ENCODE data around the gene EEF2K. TPM values are rescaled to one million over a fixed set of nuclear protein-coding genes. Genes with fewer than 3 reads are reported as not detected.
A peak's percentile ranks its signal among the peaks of the same experiment; 100 is the strongest.

EEF2K gene
- total RNA-seq, 1 experiment from 2014 or later, result 9.1 TPM

GRCh38 chr16:22296225-22297113 lies 90.4 kb downstream of the EEF2K start:
- Histone ChIP-seq H3K9me2 (replicated peaks; ENCODE audit: low read length) (no peaks in the 10 kb centered on the region), H3K4me2 (ENCODE audit: low read length) (peak overlapping the region; percentile 75), H3K36me3 (ENCODE audit: low read depth, low read length) (no peaks in the 10 kb centered on the region), H3K9me3 (ENCODE audit: low read length) (no peaks in the 10 kb centered on the region), H4K20me1 (ENCODE audit: low read length) (peaks cover 17% of the 10 kb centered on the region), H3K9ac (ENCODE audit: low read length) (peak overlapping the region; percentile 45), H3K4me1 (ENCODE audit: insufficient read depth, low read length) (no peaks in the 10 kb centered on the region), H3K79me2 (ENCODE audit: low read length) (peaks cover 42% of the 10 kb centered on the region), H3K27me3 (ENCODE audit: low read length) (no peaks in the 10 kb centered on the region), H3F3A (ENCODE audit: low read length, unreplicated experiment) (no peaks in the 10 kb centered on the region), H2AFZ (ENCODE audit: low read length) (peak overlapping the region; percentile 84), H3K27ac (ENCODE audit: low read length) (no peak overlapping the region), H3K4me3 (ENCODE audit: low read length) (peak overlapping the region; percentile 78)
- POLR2A ChIA-PET (ENCODE audit: unreplicated experiment), result no interaction called here
- DNase-seq (no peak), ATAC-seq (no peak)
- no peak for TF ChIP-seq CTCF (conservative IDR thresholded peaks at IDR 0.05; ENCODE audit: low read depth, low read length)
- TF ChIP-seq EZH2 (IDR thresholded peaks at IDR 0.05; ENCODE audit: low read length, unreplicated experiment), result no peak
- TF ChIP-seq EZH2phosphoT487 (IDR thresholded peaks at IDR 0.05; ENCODE audit: borderline replicate concordance, low read length), result no peak
- intact Hi-C loops (cut with micrococcal nuclease), result loop anchor here (1.0 kb wide), 2 partner anchors 90 to 100 kb away; partner anchors contain the start of gene EEF2K
- CTCF ChIA-PET, result no interaction called here
- no TSS peak for BruUV-seq (replicated peaks)

- H3K27ac ChIP-seq (ENCODE audit: low read length), result peak within 1 kb of the TSS; percentile 95
- peak within 1 kb of the TSS; percentile 96 for H3K4me2 ChIP-seq (ENCODE audit: low read length)
- H3K9me2 ChIP-seq (replicated peaks; ENCODE audit: low read length), result no peaks in the 10 kb centered on the region
- H3K79me2 ChIP-seq (ENCODE audit: low read length), result peaks cover 49% of the 10 kb centered on the region
- peak within 1 kb of the TSS; percentile 91 for H3K4me3 ChIP-seq (ENCODE audit: low read length)
- no peaks in the 10 kb centered on the region for H3K9me3 ChIP-seq (ENCODE audit: low read length)
- H3K4me1 ChIP-seq (ENCODE audit: insufficient read depth, low read length), result no peaks in the 10 kb centered on the region
- BruUV-seq (replicated peaks), result no TSS peak
- 0 out of 2 replicates have a peak, but pooled peaks cover 3% of the 10 kb centered on the region for H3K36me3 ChIP-seq (ENCODE audit: low read depth, low read length)
- peak; percentile 85 for ATAC-seq
- peak within 1 kb of the TSS; percentile 84 for H2AFZ ChIP-seq (ENCODE audit: low read length)
- no peaks in the 10 kb centered on the region for H3F3A ChIP-seq (ENCODE audit: low read length, unreplicated experiment)
- intact Hi-C loops (cut with micrococcal nuclease), result loop anchor here (1.0 kb wide), 2 partner anchors 91 to 101 kb away; partner anchors contain the start of gene EEF2K
- TF ChIP-seq EZH2phosphoT487 (IDR thresholded peaks at IDR 0.05; ENCODE audit: borderline replicate concordance, low read length), result no peak
- peak; percentile 67 for TF ChIP-seq CTCF (conservative IDR thresholded peaks at IDR 0.05; ENCODE audit: low read depth, low read length)
- no peaks in the 10 kb centered on the region for H3K27me3 ChIP-seq (ENCODE audit: low read length)
- CTCF ChIA-PET, result no interaction called here
- POLR2A ChIA-PET (ENCODE audit: unreplicated experiment), result interaction anchor here (0.6 kb wide), 1 partner anchor 107 kb away, joined by 13 read pairs; no protein-coding TSS in a partner anchor
- peaks cover 17% of the 10 kb centered on the region for H4K20me1 ChIP-seq (ENCODE audit: low read length)
- peak; percentile 95 for DNase-seq
- peak within 1 kb of the TSS; percentile 100 for H3K9ac ChIP-seq (ENCODE audit: low read length)
Measured at GRCh38 chr16:22297114-22297870, 91.2 kb downstream of the EEF2K start, which contains the start of gene POLR3E. Gene POLR3E (plus strand): TSS chr16:22297409. CDS start chr16:22302969, 5,560 bp downstream.
